Gastrocnemius medialis (tissue), 4 donors: ENCODE measurements around the gene UNC5B.

ENCODE experiments used
- CTCF ChIP-seq, 5 experiments: fragments of 450-650 bp in 3 of 5; fragments of 200-600 bp in 2 of 5; sonication (generic) in 2 of 5; IDR thresholded peaks in 4 of 5; conservative IDR thresholded peaks in 1 of 5; 1 replicate in 4 of 5; 2 replicates in 1 of 5; pipeline ENCODE4 v1.5.1; 2016 to 2019; ENCODE audit warnings: antibody characterized with exemption in 5 of 5, mild to moderate bottlenecking in 3 of 5, moderate library complexity in 3 of 5
- POLR2A ChIP-seq, 2 donors: fragments of 450-650 bp; IDR thresholded peaks; one replicate each; pipeline ENCODE4 v1.6.1; 2017; ENCODE audit warnings: antibody characterized with exemption in 2 of 2, mild to moderate bottlenecking in 2 of 2, moderate library complexity in 2 of 2

DNA sequence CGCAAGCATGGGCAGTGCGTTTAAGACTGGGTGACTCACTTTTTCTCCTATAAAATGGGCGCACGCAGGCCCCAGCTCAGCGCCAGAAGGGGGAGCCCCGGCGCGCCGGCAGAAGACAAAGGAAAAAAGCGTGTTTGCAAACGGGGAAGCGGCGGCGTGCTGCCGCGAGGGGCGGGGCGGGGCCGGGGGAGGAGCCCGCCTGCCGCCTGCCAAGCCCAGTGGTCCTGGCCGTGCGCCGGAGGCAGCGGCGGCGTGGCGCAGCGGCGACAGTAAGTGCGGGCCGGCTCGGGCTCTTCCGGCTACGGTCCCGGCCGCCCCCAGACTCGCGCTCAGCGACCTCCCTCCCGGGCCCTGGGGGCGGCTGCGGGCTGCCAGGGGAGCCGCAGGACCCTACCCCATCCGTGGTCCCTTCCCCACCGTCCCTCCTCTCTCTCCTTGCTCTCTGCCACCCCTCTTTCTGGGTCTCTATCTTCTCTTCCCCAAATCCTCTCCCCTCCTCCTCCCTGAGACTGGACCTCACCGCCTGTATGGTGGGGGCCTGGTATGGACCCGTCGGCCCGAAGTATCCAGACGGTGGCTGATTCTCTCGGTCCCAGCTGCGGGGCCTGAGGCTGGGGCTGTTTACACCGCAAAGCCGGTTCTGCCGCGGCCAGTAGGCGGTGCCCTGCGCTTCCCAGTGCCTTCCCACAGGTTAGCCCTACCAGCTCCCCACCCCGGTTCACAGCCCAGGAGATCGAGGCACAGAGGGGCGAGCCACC is 106.9 kb downstream of the UNC5B start, which contains the start of gene SLC29A3:
- TF ChIP-seq CTCF (IDR thresholded peaks at IDR 0.05 in 4 of 5, conservative IDR thresholded peaks at IDR 0.05 in 1 of 5) (peak; percentile 50 to 75 (median 55)), POLR2A (IDR thresholded peaks at IDR 0.05) (peak; percentile 62 to 77)
